Measurements from ENCODE around the gene ZBTB7A.

- TF ChIP-seq ZNF639 (tag by site-specific recombination; IDR thresholded peaks at IDR 0.05) (no peak), ZBTB21 (tag by site-specific recombination; IDR thresholded peaks at IDR 0.05) (no peak)
These were observed 51.9 kb downstream of the ZBTB7A start for GRCh38 chr19:4014541-4015491.

Data from HEK293 (cell line).